Adrenal gland (tissue), 5 donors: ENCODE data around the gene TLX2.

Experiments used
- POLR2A ChIP-seq, 2 donors: fragments of 450-650 bp; IDR thresholded peaks; one replicate each; pipeline ENCODE4 v1.6.1; 2017; ENCODE audit warnings: antibody characterized with exemption in 2 of 2, mild to moderate bottlenecking in 2 of 2, moderate library complexity in 1 of 2
- TF ChIP-seq, protein P1 (sequence below), 6 experiments: fragments of 450-650 bp in 4 of 6; fragments of 200-600 bp in 2 of 6; sonication (generic) in 1 of 6; IDR thresholded peaks; 1 replicate in 5 of 6; 2 replicates in 1 of 6; pipeline versions ENCODE4 v1.5.1 to v1.8.0; 2016 to 2021; ENCODE audit warnings: antibody characterized with exemption in 6 of 6, mild to moderate bottlenecking in 2 of 6, moderate library complexity in 1 of 6
- donor health status: DM: no; HTN: no; CAD: no.

DNA sequence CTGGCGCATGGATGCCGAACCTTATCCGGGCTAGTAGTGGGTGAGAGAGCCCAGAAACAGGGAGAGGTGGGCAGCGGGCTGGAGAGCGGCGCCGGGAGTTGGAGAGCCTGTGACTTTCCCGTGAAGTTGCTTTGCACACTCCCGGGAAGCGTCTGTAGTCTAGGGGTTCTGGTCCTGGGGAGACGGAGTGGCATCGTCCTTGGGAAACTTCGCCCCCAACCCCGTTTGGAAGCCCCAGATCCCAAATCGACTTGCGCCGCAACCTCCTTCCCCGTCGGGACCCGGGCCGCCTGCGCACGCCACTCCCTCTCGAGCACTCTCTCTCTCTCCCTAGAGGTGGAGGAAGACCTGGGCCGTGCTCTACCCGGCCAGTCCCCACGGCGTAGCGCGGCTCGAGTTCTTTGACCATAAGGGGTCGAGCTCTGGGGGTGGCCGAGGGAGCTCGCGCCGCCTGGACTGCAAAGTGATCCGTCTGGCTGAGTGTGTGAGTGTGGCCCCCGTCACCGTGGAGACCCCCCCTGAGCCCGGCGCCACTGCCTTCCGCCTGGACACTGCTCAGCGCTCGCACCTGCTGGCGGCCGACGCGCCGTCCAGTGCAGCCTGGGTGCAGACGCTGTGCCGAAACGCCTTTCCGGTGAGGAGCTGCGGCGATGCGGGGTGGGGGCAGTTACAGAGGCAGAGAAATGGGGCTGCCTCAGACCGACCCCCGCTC, 40.7 kb downstream of the TLX2 start:
- TF ChIP-seq, protein P1, sequence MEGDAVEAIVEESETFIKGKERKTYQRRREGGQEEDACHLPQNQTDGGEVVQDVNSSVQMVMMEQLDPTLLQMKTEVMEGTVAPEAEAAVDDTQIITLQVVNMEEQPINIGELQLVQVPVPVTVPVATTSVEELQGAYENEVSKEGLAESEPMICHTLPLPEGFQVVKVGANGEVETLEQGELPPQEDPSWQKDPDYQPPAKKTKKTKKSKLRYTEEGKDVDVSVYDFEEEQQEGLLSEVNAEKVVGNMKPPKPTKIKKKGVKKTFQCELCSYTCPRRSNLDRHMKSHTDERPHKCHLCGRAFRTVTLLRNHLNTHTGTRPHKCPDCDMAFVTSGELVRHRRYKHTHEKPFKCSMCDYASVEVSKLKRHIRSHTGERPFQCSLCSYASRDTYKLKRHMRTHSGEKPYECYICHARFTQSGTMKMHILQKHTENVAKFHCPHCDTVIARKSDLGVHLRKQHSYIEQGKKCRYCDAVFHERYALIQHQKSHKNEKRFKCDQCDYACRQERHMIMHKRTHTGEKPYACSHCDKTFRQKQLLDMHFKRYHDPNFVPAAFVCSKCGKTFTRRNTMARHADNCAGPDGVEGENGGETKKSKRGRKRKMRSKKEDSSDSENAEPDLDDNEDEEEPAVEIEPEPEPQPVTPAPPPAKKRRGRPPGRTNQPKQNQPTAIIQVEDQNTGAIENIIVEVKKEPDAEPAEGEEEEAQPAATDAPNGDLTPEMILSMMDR (IDR thresholded peaks at IDR 0.05) = no peak
- TF ChIP-seq POLR2A (IDR thresholded peaks at IDR 0.05) = no peak
